Left lobe of liver (tissue), 2 donors: ENCODE data around the gene TBX1. TPM values are rescaled to one million over a fixed set of nuclear protein-coding genes. Genes with fewer than 3 reads are reported as not detected.
A peak's percentile ranks its signal among the peaks of the same experiment; 100 is the strongest.

Experiments
- ATAC-seq: fragments of 200-7000 bp; cut with Tn5 transposase; one replicate; pipeline ENCODE4 v1.9.1; 2020; ENCODE audit warnings: mild to moderate bottlenecking, moderate library complexity
- DNase-seq: peaks from one replicate; pipeline ENCODE4 v3.0.0-alpha.2; 2020; ENCODE audit warnings: low spot score
- total RNA-seq: library from RNA; stranded (reverse); gene quantifications from one replicate; pipeline ENCODE4 v1.2.1, GENCODE V29; 2021
- donor health status: DM: no; HTN: no; CAD: no; lungs with moderate emphysema.
- donor health status: DM: no; HTN: yes; CAD: no.

The TBX1 gene
- total RNA-seq, 1 donor from 2014 or later, result 0.40 TPM

DNA sequence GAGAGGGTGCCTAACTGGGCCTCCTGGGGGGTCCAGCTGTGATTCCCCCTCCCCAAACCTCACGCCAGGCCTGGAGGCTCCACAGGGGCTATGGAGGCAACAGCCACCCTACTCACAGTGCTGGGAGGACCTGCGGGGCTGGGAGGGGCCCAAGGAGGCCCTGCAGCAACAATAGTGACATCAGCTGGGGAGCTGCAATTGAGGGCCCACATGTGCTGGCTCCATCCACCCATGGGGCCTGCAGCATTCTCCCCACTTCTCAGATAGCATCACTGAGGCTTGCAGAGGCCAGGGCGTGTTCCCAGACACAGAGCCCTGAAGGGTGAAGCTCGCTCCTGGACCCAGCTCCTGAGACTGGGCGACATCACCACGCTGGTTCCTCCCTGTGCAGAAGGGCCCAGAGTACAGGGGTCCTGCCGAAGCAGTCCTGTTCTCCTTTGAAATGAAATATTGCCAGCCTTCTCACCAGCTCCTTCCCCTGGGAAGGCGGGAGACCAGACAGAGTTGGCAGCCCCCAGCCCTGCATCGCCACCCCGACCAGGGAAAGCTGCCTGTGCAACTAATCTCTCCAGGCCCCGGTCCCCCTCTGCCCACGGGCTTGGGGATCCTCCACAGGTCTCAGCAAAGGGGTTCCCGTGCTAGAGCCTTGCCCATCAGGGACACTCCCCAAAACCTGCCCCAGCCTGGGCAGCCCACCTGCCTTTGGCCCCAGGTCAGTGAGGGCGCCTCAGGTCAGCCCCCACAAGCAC, 8.9 kb upstream of the TBX1 start:
- ATAC-seq, result no peak
- no peak for DNase-seq

GRCh38 chr22:19753090-19753842, 7.3 kb upstream of the TBX1 start:
- ATAC-seq (no peak), DNase-seq (no peak)

DNA sequence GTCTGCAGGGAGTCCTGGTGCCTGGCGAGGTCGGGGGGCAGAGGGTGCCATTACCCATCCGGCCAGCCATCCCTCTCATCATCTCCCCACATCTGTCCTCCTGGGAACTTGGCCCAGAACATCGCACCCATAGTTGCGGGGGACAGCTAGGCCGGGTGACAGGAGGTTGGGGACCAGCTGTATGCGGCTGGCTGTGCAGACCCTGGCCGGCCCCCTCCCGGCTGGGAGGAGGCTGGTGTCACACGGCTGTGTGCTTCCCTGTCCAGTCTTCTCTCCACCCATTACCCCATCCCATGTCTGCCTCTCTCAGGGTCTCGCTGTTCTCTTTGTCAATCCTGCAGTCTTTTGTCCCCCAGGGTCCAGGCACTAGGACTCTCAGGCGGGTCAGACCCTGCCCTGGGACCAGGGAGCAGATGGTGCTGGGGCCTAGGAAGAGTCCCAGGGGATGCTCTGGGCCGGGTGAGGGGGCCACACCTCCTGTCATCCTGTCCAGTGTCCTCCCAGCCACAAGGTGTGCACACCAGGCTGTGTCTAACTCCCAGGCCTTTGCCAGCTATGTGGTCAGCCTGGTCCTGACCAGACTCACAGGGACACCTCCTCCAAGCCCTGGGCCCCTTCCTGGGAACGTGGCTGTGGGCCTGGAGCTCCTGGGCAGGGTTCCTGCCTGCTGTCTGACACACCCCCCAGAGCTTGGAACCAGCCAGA, 6.4 kb upstream of the TBX1 start:
- DNase-seq, result no peak
- no peak for ATAC-seq

- ATAC-seq (no peak), DNase-seq (no peak)
Measured at GRCh38 chr22:19754701-19755144, 5.9 kb upstream of the TBX1 start.

GRCh38 chr22:19755145-19755710, 5.3 kb upstream of the TBX1 start:
- ATAC-seq, result no peak
- DNase-seq, result no peak

DNA sequence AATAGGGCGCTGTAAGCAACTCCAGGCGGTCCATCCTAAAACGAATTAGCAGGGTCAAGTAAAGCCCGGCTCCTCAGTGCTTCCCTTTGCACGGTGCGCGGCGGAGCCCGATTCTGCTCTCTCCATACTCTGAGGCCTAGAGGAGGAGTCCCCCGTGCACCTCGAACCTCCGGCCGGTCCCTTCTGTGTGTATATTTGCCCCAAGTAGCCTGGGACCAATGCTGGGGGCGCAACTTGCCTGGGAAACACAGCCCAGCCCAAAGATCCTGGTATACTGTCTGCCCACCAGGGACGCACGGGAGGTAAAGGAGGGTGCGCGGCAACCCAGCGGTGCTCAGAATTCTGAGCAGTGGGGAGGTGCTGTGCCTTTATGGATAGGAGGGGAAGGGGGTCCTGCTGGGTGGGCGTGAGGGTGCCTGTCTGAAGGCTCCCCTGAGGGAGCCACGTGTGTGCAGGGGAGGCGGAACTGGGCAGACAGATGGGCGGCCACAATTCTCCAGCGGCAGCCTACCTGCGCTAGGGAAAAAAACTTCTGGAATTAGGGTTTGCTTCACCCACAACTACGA, 4.8 kb upstream of the TBX1 start:
- DNase-seq (no peak), ATAC-seq (no peak)

GRCh38 chr22:19756288-19757128, 4.1 kb upstream of the TBX1 start:
- ATAC-seq, result peak; percentile 93
- peak; percentile 73 for DNase-seq

GRCh38 chr22:19757140-19757984, 3.2 kb upstream of the TBX1 start:
- DNase-seq, result no peak
- ATAC-seq, result peak; percentile 42

DNA sequence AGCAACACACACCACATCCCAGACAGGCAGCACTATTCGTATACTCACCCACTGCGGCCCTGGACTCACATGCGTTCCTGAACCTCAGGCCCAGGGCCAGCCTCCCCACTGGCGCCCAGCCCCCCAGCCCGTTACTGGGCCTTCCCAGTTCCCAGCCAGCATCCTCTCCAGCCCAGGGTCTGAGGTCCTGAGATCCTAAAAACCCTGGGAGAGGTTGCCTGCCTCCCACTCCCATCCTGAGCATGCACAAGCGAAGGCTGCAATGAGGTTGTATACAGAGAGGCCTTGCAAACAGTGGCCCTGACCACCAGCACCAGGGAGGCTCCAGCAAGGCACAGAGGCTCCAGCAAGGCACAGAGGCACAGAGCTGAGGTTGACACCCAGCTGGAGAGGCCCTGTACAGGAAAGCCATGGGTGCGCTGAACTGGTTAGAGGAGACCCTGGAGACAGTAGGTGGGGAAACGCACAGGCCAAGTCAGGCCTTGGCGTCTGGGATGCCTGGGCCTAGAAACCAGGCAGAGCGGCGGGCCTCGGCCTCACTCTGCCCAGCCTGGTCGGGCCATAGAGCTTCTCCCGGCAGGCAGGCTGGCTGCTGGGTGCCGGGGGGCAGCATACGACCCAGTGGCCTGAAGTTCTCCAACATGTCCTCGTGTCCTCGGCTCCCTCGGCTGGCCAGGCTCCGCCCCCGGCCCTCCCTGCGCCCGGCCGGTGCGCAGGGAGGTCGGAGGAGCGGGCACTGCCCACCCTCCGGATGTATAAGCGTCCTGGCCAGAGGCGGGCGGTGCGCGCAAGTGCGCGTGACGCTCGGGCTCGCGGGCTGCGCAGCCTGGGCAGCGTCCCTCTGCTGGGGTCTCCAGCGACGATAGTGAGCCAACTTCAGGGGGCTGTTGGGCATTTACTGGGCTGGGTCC, 2.3 kb upstream of the TBX1 start:
- DNase-seq (no peak), ATAC-seq (no peak)

DNA sequence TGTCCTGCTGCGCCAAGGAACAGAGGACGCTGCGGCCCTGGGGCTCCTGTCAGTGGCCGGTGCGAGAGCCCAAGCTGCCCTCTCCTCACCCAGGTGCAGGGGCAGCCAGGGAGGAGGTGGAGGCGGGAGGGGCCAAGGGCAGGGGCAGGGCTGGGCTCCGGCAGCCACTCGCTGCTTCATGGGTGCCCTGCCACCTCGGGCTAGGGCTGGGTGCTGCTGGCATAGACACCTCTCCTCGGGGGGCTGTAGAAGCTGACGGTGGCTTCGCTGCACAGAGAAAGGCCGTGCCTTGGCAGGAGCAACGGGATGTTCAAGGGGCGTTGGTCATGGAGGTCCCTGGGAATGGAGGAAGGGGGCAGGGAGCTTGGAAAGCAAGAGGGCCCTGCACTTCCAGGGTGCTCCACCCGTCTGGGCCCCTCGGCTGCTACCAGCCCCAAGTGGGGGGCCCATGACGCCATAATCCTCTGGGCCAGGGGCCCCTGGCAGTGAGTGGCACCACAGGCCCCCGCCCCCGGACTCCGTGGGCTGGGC, 1.6 kb upstream of the TBX1 start:
- no peak for ATAC-seq
- no peak for DNase-seq

DNA sequence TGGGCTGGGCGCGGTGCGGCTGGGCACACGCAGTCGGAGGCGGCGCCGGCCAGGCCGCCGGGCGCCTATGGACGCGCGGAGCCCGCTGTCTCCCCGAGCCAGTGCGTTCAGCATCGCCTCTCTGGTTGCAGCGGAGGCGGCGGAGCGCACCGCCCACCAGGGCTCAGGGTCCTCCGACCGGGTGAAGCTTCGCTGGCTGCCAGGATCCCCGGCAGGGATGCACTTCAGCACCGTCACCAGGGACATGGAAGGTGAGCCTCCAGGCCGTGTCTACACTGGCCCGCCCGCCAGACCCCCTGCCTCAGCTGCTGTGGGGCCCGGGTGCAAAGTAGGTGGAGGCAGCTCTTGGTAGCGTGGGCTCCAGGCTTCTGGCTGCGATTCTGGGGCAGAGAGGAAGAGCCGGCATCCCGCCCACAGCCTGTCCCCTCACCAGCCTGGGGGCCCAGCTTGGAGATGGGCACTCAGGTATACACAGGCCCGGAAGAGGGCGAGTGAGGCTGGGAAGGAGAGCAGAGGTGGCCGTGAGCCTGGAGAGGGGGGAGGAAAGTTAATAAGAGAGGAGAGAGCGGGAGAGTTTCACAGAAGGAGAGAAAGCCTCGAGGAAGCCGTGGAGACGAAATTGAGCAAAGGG, 1.0 kb upstream of the TBX1 start:
- DNase-seq, result no peak

GRCh38 chr22:19760951-19761724, 560 bp downstream of the TBX1 start:
- ATAC-seq (no peak), DNase-seq (no peak)

More for the DNA sequence above, 1.0 kb upstream of the TBX1 start:
- no peak for ATAC-seq

GRCh38 chr22:19761725-19762567, 1.4 kb downstream of the TBX1 start:
- no peak for DNase-seq
- ATAC-seq, result no peak

GRCh38 chr22:19762568-19763457, 2.2 kb downstream of the TBX1 start:
- DNase-seq (no peak), ATAC-seq (no peak)
